SK-N-MC (cell line): ENCODE data around the gene DTNBP1.
"Not testable (repeated sequence)": the region's sequence is repeated elsewhere in the genome, so short reads cannot be mapped to it uniquely, and the experiment has no call there.

ENCODE experiments used
- DNase-seq: peaks from one replicate; pipeline ENCODE4 v3.0.0-alpha.2; 2011; ENCODE audit warnings: low read depth, low spot score
- H3K27ac ChIP-seq: fragments of 200-600 bp; sonication (generic); 2 replicates; pipeline ENCODE4 v1.5.1; 2016; ENCODE audit warnings: mixed run types
- H3K36me3 ChIP-seq: fragments of 200-600 bp; sonication (generic); 2 replicates; pipeline ENCODE4 v1.6.1; 2017; ENCODE audit warnings: antibody characterized with exemption, low read length, mixed read lengths; ENCODE audit not compliant: insufficient read depth
- H3K4me3 ChIP-seq: fragments of 200-600 bp; sonication (generic); 2 replicates; pipeline ENCODE4 v1.5.1; 2016
- H3K9ac ChIP-seq: fragments of 200-600 bp; sonication (generic); 2 replicates; pipeline ENCODE4 v1.8.0; 2017; ENCODE audit warnings: mixed run types, mixed read lengths; ENCODE audit not compliant: insufficient read length
- H3K9me3 ChIP-seq: fragments of 200-600 bp; sonication (generic); 2 replicates; pipeline ENCODE4 v1.6.1; 2017; ENCODE audit warnings: low read depth, mild to moderate bottlenecking, antibody characterized with exemption, low read length, moderate library complexity, mixed read lengths
- EZH2 ChIP-seq: fragments of 200-600 bp; sonication (generic); IDR thresholded peaks from one replicate; pipeline ENCODE4 v1.6.1; 2017; ENCODE audit warnings: antibody characterized with exemption
- FOXP2 ChIP-seq: optimal IDR thresholded peaks from 2 replicates; pipeline ENCODE3; 2011; ENCODE audit warnings: mild to moderate bottlenecking, moderate library complexity; ENCODE audit not compliant: insufficient read depth; ENCODE audit errors: extremely low read length, control extremely low read depth
- POLR2AphosphoS5 ChIP-seq: IDR thresholded peaks from 2 replicates; pipeline ENCODE4 v1.6.1; 2012; ENCODE audit warnings: mild to moderate bottlenecking, low read depth, low read length, borderline replicate concordance

The DTNBP1 gene

DNA sequence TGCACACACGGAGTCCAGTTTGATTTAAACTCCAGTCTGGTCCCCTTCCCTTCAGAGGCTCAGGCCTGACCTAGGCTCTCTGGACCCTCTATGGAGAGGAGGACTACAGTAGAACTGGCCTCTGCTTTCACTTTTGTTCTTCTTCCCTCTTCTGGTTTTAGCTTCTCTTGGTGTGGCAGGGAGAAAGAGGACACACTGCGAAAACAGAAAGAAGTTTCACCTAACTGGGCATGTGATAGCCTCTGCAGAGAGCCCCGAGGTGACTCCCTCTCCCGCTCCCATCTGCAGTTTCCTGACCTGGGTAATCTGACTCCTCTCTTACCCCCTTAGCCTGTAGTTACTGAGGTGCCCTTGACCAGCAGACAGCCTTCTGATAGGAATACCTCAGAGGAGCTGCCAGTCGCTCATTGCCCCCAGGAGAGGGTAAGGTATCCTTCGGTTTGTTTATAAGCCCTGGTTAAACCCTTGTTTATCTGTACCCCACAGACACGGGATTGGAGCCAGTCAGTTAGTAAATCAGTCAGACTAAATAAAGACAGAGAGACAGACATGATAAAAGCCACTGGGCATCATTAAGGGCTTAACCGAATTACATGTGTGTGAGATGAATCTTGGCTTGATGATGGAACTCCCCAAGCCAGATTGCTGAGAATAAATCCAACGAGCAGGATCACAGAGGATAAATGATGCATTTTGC lies 12.0 kb upstream of the DTNBP1 start:
- no peak for DNase-seq
- Histone ChIP-seq H3K4me3 (no peak overlapping the region), H3K27ac (no peak overlapping the region), H3K9ac (no peak overlapping the region), H3K36me3 (no peaks in the 10 kb centered on the region), H3K9me3 (no peaks in the 10 kb centered on the region)
- TF ChIP-seq FOXP2 (no peak), EZH2 (no peak), POLR2AphosphoS5 (no peak)

DNA sequence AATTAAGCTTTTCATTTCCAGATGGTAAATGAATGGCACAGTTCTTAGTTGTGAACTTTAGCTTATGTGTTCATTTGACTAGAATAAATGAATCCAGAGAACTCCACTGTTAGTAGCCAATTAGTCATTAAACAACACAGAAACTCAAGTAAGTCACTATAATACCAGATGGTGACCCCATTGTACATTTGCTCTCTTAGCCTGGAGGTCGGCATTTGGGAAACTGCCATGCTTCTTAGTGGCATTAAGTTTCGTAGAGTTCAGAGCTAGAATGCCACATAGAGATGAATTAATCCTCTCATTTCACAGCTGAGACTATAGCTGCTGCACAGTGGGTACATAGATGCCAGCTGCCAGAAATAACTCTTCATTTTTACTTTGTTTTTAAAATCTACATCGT lies 10.8 kb upstream of the DTNBP1 start:
- Histone ChIP-seq H3K36me3 (no peaks in the 10 kb centered on the region), H3K9me3 (no peaks in the 10 kb centered on the region), H3K27ac (no peak overlapping the region), H3K4me3 (no peak overlapping the region), H3K9ac (no peak overlapping the region)
- no peak for DNase-seq
- no peak for TF ChIP-seq EZH2
- TF ChIP-seq FOXP2 = no peak
- no peak for TF ChIP-seq POLR2AphosphoS5

DNA sequence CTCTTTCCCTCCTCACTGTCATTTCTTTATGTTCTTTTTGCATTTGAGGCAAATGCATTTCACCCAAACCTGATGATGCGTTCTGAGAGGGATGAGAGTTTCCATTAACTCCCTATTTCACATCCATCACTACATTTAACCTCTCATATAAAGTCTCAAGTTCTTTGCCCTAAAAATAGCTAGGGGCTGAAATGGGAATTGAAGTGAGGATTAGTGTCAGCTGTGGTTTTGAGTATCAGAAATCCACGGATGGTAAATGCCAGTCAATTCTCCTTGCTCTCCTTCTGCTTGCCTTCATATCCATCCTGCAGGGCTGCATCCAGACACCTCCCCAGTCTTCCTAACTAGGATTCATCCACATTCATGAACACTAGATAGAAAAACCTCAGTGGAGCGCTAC lies 10.0 kb upstream of the DTNBP1 start:
- TF ChIP-seq EZH2 (no peak), FOXP2 (no peak), POLR2AphosphoS5 (no peak)
- no peak overlapping the region for H3K4me3 ChIP-seq
- H3K9me3 ChIP-seq = no peaks in the 10 kb centered on the region
- no peaks in the 10 kb centered on the region for H3K36me3 ChIP-seq
- H3K9ac ChIP-seq = no peak overlapping the region
- DNase-seq = no peak
- no peak overlapping the region for H3K27ac ChIP-seq

DNA sequence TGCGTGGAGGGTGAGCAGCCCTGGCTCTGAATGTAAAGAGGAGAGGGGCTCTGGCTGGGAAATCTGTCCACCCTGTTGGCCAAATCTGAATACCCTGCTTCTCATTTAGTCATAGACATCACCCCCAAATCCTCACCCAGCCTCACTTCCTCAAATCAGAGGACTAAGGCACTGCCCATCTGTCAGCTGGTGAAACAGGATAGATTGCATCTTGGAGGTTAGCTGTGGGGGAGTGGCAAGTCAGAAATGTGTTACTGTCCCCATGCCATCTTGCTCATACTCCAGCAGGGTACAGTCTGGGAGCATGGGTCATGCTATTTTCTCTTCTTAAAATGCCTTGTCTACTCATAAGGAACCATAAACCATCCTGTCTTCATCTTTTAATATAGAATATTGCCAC lies 9.5 kb upstream of the DTNBP1 start:
- Histone ChIP-seq H3K4me3 (no peak overlapping the region), H3K27ac (no peak overlapping the region), H3K36me3 (no peaks in the 10 kb centered on the region), H3K9me3 (no peaks in the 10 kb centered on the region), H3K9ac (no peak overlapping the region)
- no peak for DNase-seq
- TF ChIP-seq FOXP2 (no peak), POLR2AphosphoS5 (no peak), EZH2 (no peak)

- no peak for DNase-seq
- TF ChIP-seq POLR2AphosphoS5 = no peak
- TF ChIP-seq FOXP2 = no peak
- no peak for TF ChIP-seq EZH2
- H3K36me3 ChIP-seq = no peaks in the 10 kb centered on the region
- no peak overlapping the region for H3K4me3 ChIP-seq
- H3K9ac ChIP-seq = no peak overlapping the region
- no peak overlapping the region for H3K27ac ChIP-seq
- no peaks in the 10 kb centered on the region for H3K9me3 ChIP-seq
Observed at GRCh38 chr6:15668918-15669317, 6.1 kb upstream of the DTNBP1 start.

- H3K27ac ChIP-seq, H3K9me3 ChIP-seq, H3K4me3 ChIP-seq, H3K36me3 ChIP-seq, H3K9ac ChIP-seq, DNase-seq: not testable (repeated sequence)
Observed at GRCh38 chr6:15666896-15667295, 4.1 kb upstream of the DTNBP1 start.

DNA sequence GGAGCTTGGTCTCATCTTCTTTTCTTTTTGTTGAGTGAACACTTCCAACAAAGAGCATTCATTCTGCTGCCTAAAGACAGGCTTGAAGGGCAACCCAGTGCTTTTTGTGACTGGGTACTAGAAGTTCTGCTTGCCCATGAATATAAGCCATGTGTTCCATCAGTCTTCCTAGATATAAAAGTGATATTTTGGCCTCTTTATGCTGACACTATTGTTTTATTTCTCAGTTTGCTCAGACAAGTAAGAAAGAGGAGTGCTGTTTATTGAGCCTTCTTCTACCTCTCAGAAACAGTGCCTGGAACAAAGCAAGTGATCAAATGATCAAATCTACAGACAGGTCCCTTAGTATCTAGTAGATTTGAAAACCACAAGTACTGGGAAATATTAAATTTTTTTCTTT lies 2.4 kb upstream of the DTNBP1 start:
- no peak for DNase-seq
- Histone ChIP-seq H3K4me3 (no peak overlapping the region), H3K27ac (no peak overlapping the region), H3K9ac (no peak overlapping the region), H3K9me3 (no peaks in the 10 kb centered on the region), H3K36me3 (peaks cover 4% of the 10 kb centered on the region)
- no peak for TF ChIP-seq EZH2
- TF ChIP-seq POLR2AphosphoS5 = no peak
- no peak for TF ChIP-seq FOXP2

DNA sequence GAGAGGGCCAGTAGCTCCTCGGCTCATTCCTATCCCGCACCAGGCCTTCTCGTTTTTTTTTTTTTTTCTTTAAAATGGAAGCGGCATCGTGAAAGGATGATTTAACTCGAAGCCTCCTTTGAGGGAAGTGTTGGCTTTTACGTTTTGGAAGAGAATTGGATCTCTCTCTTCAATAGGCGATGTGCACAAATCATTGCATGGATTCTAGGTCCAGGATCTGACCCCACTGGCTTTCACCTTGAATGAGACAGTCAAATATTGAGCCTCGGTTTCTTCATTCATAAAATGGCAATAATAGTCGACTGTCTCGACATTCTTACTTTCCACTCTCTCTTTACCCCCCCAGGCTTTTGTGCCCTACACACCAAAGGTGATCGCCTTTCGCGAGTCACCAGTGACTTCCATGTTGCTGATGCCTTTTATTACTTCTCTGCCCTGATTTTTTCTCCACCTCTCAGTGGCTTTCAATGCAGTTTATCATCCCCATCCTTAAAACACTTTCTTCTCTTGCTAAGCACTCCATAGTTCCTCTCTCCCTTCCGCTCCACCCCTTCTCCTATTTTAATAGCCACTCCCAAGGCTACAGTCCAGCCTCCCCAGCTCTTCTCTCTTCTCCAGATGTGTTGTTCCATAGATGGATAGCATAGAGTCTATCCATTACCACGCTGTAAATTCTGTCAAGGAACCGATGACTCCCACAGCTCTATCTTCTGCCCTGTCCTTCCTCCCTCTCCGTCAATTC lies 473 bp upstream of the DTNBP1 start:
- TF ChIP-seq POLR2AphosphoS5 (peak; percentile 18; the same call in 1 of the 2 replicates), FOXP2 (no peak)
- no peak overlapping the region for H3K27ac ChIP-seq
- H3K9me3 ChIP-seq = no peaks in the 10 kb centered on the region
- peak overlapping the region; percentile 93 for H3K4me3 ChIP-seq
- no peak overlapping the region for H3K9ac ChIP-seq
- no peak for DNase-seq
- H3K36me3 ChIP-seq = peaks cover 9% of the 10 kb centered on the region
